CD14-positive monocyte (primary cell): ENCODE data around the gene PKNOX2. TPM values are rescaled to one million over a fixed set of nuclear protein-coding genes. Genes with fewer than 3 reads are reported as not detected.

ENCODE experiments used
- DNase-seq, 3 donors: peaks; one replicate each; pipeline ENCODE4 v3.0.0-alpha.2; 2011 to 2022
- H2AFZ ChIP-seq: 2 replicates; pipeline ENCODE4 v1.6.0; 2012; ENCODE audit warnings: mild to moderate bottlenecking, low read depth, low read length, inconsistent platforms; ENCODE audit not compliant: insufficient read depth, poor library complexity, severe bottlenecking
- H3K27ac ChIP-seq, 2 donors: 1 replicate in 1 of 2; 2 replicates in 1 of 2; pipeline ENCODE4 v1.5.1; 2012 to 2013; ENCODE audit warnings: low read length in 2 of 2, control low read depth in 1 of 2, inconsistent platforms in 1 of 2, low read depth in 1 of 2, mild to moderate bottlenecking in 1 of 2
- H3K27me3 ChIP-seq, 2 donors: one replicate each; pipeline versions ENCODE4 v1.6.0 to v1.6.1; 2011 to 2013; ENCODE audit warnings: low read length in 2 of 2; ENCODE audit not compliant: control insufficient read depth in 2 of 2, insufficient read depth in 2 of 2
- H3K36me3 ChIP-seq, 2 donors: replicated peaks in 1 of 2; 1 replicate in 1 of 2; 2 replicates in 1 of 2; pipeline versions ENCODE4 v1.5.1 to v1.6.1; 2012 to 2013; ENCODE audit warnings: low read length in 2 of 2, control low read depth in 1 of 2, inconsistent platforms in 1 of 2, mild to moderate bottlenecking in 1 of 2; ENCODE audit not compliant: insufficient read depth in 2 of 2, control insufficient read depth in 1 of 2
- H3K4me1 ChIP-seq, 2 donors: 1 replicate in 1 of 2; 2 replicates in 1 of 2; pipeline versions ENCODE4 v1.5.1 to v1.6.1; 2012 to 2013; ENCODE audit warnings: low read length in 2 of 2, control low read depth in 1 of 2, inconsistent platforms in 1 of 2, mild to moderate bottlenecking in 1 of 2, moderate library complexity in 1 of 2; ENCODE audit not compliant: insufficient read depth in 2 of 2, control insufficient read depth in 1 of 2
- H3K4me2 ChIP-seq: replicated peaks from 2 replicates; pipeline ENCODE3; 2012; ENCODE audit warnings: low read length, moderate library complexity, mild to moderate bottlenecking; ENCODE audit not compliant: poor library complexity, severe bottlenecking; ENCODE audit errors: extremely low read depth
- H3K4me3 ChIP-seq, 3 experiments: fragments of 200-600 bp in 1 of 3; sonication (generic) in 1 of 3; replicated peaks in 1 of 3; 1 replicate in 2 of 3; 2 replicates in 1 of 3; pipeline ENCODE4 v1.5.1; 2011 to 2013; ENCODE audit warnings: low read length in 3 of 3, mild to moderate bottlenecking in 3 of 3, control low read depth in 2 of 3, low read depth in 2 of 3, inconsistent platforms in 1 of 3, moderate library complexity in 1 of 3
- H3K79me2 ChIP-seq: 2 replicates; pipeline ENCODE4 v1.6.0; 2012; ENCODE audit warnings: mild to moderate bottlenecking, control low read depth, inconsistent platforms, low read length, moderate library complexity; ENCODE audit not compliant: insufficient read depth
- H3K9ac ChIP-seq: 2 replicates; pipeline ENCODE4 v1.6.0; 2017; ENCODE audit warnings: low read length, mild to moderate bottlenecking; ENCODE audit not compliant: insufficient read depth, poor library complexity, severe bottlenecking
- H3K9me3 ChIP-seq, 2 donors: replicated peaks in 1 of 2; 1 replicate in 1 of 2; 2 replicates in 1 of 2; pipeline versions ENCODE4 v1.5.1 to v1.6.1; 2012 to 2013; ENCODE audit warnings: low read length in 2 of 2, control low read depth in 1 of 2; ENCODE audit not compliant: control insufficient read depth in 1 of 2, insufficient read depth in 1 of 2
- H4K20me1 ChIP-seq: 2 replicates; pipeline ENCODE4 v1.6.0; 2012; ENCODE audit warnings: mild to moderate bottlenecking, low read length, control low read depth, moderate library complexity; ENCODE audit not compliant: insufficient read depth
- H3K27ac Mint-ChIP-seq, 7 donors: one replicate each; pipeline ENCODE4 v1.8.0; 2020; ENCODE audit warnings: mild to moderate bottlenecking in 7 of 7, mixed read lengths in 7 of 7, moderate library complexity in 6 of 7, inconsistent platforms in 2 of 7
- H3K27me3 Mint-ChIP-seq, 3 donors: one replicate each; pipeline ENCODE4 v1.8.0; 2021 to 2022; ENCODE audit warnings: low read depth in 3 of 3, mild to moderate bottlenecking in 3 of 3, mixed read lengths in 3 of 3, moderate library complexity in 3 of 3, inconsistent platforms in 1 of 3
- H3K36me3 Mint-ChIP-seq, 2 donors: one replicate each; pipeline ENCODE4 v1.8.0; 2020; ENCODE audit warnings: mixed read lengths in 2 of 2, inconsistent platforms in 1 of 2, mild to moderate bottlenecking in 1 of 2
- H3K4me1 Mint-ChIP-seq: one replicate; pipeline ENCODE4 v1.8.0; 2020; ENCODE audit warnings: mild to moderate bottlenecking, mixed read lengths
- H3K4me3 Mint-ChIP-seq, 2 donors: one replicate each; pipeline ENCODE4 v1.8.0; 2020; ENCODE audit warnings: mild to moderate bottlenecking in 2 of 2, mixed read lengths in 2 of 2, moderate library complexity in 1 of 2
- H3K9me3 Mint-ChIP-seq, 7 donors: one replicate each; pipeline ENCODE4 v1.8.0; 2020 to 2022; ENCODE audit warnings: mixed read lengths in 7 of 7, mild to moderate bottlenecking in 6 of 7, moderate library complexity in 6 of 7, inconsistent platforms in 2 of 7
- CTCF ChIP-seq: fragments of 200-600 bp; IDR thresholded peaks from one replicate; pipeline ENCODE4 v1.8.0; 2022; ENCODE audit warnings: antibody characterized with exemption, mild to moderate bottlenecking
- WGBS: methylation state at CpG from one replicate; pipeline ENCODE4 v1.1.5; 2013; ENCODE audit warnings: missing lambda C conversion rate; ENCODE audit not compliant: insufficient coverage; 5-methylcytosine and 5-hydroxymethylcytosine counted together
- intact Hi-C, 2 donors: fragments of 100-400 bp; cut with micrococcal nuclease; formaldehyde crosslinking; loops; one replicate each; pipeline versions ENCODE4 v1.15.0 to v1.15.1; 2023
- polyA plus RNA-seq, 3 donors: library from polyadenylated mRNA; depleted of rRNA in 1 of 3; unstranded in 2 of 3; stranded (reverse) in 1 of 3; fragments of 300-500 nt in 2 of 3; fragments of >200 nt in 1 of 3; fragmentation: Illumina TruSeq in 2 of 3; gene quantifications; 1 replicate in 2 of 3; 2 replicates in 1 of 3; pipeline ENCODE4 v1.2.3, GENCODE V29; 2012 to 2021

Gene PKNOX2
- polyA plus RNA-seq, 3 donors: not detected

GRCh38 chr11:125229916-125230315 lies 65.4 kb downstream of the PKNOX2 start:
- intact Hi-C loops: no loop called here
- no peaks in the 10 kb centered on the region for H3K4me1 Mint-ChIP-seq

GRCh38 chr11:125233116-125233515 lies 68.6 kb downstream of the PKNOX2 start:
- Histone ChIP-seq H2AFZ (no peak overlapping the region), H3K4me1 (no peaks in the 10 kb centered on the region), H3K9me3 (peaks cover 6 to 7% of the 10 kb centered on the region in 2 donors), H3K27me3 (peaks cover 0 to 3% of the 10 kb centered on the region in 2 donors), H4K20me1 (no peaks in the 10 kb centered on the region), H3K9ac (no peak overlapping the region), H3K4me2 (no peak overlapping the region), H3K36me3 (no peaks in the 10 kb centered on the region), H3K4me3 (no peak overlapping the region), H3K79me2 (no peaks in the 10 kb centered on the region), H3K27ac (no peak overlapping the region)
- H3K27me3 Mint-ChIP-seq: peaks cover 1 to 21% (median 7%) of the 10 kb centered on the region in 3 donors
- no peak for DNase-seq
- 100% methylated on average over 1 of the region's 1 CpG for WGBS
- TF ChIP-seq CTCF: no peak
- H3K9me3 Mint-ChIP-seq: peaks cover 0 to 12% (median 5%) of the 10 kb centered on the region in 7 donors
- no peaks in the 10 kb centered on the region for H3K4me1 Mint-ChIP-seq
- H3K4me3 Mint-ChIP-seq: no peak overlapping the region
- intact Hi-C loops: no loop called here
- H3K27ac Mint-ChIP-seq: no peak overlapping the region
- no peaks in the 10 kb centered on the region for H3K36me3 Mint-ChIP-seq

More at GRCh38 chr11:125229916-125230315, 65.4 kb downstream of the PKNOX2 start:
- Histone ChIP-seq H3K9me3 (no peaks in the 10 kb centered on the region), H2AFZ (no peak overlapping the region), H3K4me1 (no peaks in the 10 kb centered on the region), H3K4me3 (no peak overlapping the region), H3K4me2 (no peak overlapping the region), H3K27ac (no peak overlapping the region), H3K9ac (no peak overlapping the region), H3K27me3 (peaks cover 0 to 3% of the 10 kb centered on the region in 2 donors), H4K20me1 (no peaks in the 10 kb centered on the region), H3K36me3 (no peaks in the 10 kb centered on the region), H3K79me2 (no peaks in the 10 kb centered on the region)
- no CpG with 5 or more reads among the region's 2 CpGs for WGBS
- H3K9me3 Mint-ChIP-seq: peaks cover 0 to 1% (median 0%) of the 10 kb centered on the region in 7 donors
- H3K4me3 Mint-ChIP-seq: no peak overlapping the region
- no peaks in the 10 kb centered on the region for H3K36me3 Mint-ChIP-seq
- H3K27me3 Mint-ChIP-seq: peaks cover 0 to 19% (median 9%) of the 10 kb centered on the region in 3 donors
- no peak overlapping the region for H3K27ac Mint-ChIP-seq
- no peak for TF ChIP-seq CTCF
- DNase-seq: no peak
